G401.6 (cell line): ENCODE results near the gene FMNL3.

ENCODE experiments used
- FAIRE-seq: peaks from 2 replicates; lab custom pipeline; 2012; peaks lifted over from hg19 to GRCh38; lab: Jason Lieb, UNC

FMNL3 gene

DNA sequence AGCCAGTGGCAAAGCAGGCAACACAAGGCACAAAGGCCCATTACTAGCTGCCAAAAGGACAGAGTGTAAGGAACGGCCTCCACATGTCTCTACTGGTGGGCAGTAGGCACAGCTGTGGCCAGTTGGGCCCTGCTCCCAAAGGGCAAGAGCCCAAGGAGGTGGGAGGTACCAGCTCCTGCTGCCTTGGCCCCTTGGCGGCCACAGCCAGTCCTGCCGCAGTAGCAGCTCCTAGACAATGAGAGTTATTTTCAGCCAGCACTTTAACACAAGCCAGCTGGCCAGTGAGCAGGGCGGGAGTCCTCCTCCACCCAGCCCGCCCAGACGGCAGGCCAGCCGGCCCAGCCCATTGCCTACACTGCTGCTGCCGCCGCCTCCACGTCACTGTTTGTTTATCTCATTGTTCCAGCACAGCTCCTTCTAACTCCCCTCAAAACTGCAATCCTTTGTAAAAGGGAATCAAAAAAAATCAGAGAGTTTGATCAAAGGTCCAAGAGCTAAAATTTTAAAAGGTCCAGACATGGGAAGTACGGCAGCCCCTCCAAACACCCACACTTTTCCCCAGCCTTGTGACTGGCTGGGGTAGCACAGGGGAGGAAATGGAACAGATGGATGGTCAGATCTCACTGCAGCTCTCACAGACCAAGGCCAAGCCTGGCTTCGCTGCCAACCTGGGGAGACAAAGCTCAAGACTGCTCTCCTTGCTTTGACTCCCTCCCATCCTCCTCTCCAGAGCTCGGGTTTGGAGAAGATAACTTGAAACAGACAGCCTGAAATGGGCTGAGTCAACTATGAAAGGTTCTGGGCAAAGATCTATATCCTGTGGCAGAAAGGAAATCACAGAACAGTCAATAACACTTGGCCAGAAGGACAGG lies 33.5 kb downstream of the FMNL3 start:
- FAIRE-seq, result no peak

DNA sequence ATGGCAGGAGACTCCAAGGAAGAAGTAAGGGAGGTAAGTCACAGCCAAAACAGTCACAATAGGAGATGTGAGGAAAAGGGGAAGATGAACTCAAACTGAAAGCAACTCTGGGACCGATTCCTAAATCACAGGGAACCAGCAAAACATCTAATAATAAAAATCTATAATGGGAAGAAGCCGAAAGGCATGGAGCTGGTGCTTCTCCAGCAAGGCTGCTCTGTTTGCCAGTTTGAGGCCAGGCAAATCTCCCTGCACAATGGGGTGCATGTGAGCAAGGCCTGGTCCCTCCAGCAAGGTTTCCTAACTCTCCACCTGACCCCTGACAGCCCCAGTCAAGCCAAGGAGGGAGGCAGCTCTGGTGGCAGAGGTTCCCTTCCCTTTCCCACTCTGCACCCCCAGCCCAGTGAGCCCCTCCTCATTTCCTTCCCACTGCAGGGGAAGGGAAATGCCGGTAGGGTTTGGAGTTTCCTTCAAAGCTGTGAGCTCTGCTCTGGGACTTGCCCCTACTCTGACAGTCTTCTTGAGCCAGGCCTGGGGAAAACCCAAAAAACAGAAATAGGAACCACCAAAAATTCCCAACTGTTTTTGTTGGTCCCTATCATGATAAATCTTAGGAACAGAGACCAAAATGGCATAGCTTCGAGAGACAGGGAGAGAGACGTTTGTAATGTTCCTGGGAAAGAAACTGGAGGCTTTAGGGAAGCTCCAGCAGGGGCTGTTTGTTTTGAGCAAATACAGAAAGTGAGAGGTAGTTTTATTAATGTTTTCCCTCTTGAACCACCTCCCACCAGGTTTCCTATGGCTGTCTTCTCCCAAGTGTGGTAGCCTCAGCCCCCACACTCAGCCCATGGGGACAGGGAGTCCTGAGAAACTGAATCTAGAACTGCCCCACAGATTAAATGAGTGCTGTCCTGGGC lies 34.6 kb downstream of the FMNL3 start:
- no peak for FAIRE-seq

DNA sequence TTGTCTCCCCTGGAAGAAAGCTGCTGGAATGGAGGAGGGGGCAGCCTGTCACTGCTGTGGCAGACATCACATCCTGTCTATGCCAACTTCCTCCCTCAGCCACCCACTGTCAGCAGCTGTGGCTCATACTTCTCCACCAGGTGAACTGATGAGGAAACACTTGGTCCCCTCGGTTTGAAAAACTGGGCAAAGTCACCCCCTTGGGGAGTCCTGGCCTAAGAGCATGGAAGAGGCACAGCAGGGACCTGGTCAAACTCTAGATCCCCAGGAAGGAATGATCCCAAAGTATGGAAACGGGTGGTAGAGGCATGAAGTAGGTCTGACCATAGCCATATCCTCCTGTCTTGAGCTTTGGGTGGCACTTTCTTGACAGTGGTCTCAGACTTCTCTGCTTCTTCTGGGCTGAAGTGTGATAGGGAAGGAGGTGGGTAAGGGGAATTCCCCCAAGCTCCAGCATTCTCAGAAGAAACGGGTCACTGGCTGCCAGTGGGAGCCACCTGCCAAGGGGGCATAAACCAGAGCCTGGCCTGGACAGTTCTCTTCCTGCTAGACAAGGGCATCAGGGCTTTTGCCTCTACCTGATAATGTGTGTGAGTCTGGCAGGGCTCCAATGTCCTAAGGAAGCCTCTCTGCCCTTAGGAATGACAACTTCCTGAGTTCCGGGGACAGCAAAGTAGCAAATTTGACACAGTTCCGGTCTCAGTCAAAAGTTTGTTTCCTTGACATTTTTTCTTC lies 36.0 kb downstream of the FMNL3 start:
- FAIRE-seq, result no peak

DNA sequence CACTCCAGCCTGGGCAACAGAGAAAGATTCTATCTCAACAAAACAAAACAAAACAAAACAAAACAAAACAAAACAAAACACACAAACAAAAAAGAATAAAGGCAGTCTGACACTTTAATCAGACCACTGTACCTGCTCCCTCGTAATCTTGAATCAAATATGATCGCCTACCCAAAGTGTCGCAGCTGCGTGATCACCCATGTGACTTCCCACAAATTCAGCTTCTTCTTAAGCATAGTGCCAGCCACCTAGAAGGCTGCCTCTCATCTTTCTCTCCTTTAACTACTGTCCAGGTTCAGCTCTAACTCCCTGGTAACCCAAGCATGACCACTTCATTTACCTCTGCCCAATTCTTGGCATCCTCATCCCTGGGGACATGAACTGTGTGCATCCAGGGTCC lies 37.4 kb downstream of the FMNL3 start:
- FAIRE-seq, result no peak

DNA sequence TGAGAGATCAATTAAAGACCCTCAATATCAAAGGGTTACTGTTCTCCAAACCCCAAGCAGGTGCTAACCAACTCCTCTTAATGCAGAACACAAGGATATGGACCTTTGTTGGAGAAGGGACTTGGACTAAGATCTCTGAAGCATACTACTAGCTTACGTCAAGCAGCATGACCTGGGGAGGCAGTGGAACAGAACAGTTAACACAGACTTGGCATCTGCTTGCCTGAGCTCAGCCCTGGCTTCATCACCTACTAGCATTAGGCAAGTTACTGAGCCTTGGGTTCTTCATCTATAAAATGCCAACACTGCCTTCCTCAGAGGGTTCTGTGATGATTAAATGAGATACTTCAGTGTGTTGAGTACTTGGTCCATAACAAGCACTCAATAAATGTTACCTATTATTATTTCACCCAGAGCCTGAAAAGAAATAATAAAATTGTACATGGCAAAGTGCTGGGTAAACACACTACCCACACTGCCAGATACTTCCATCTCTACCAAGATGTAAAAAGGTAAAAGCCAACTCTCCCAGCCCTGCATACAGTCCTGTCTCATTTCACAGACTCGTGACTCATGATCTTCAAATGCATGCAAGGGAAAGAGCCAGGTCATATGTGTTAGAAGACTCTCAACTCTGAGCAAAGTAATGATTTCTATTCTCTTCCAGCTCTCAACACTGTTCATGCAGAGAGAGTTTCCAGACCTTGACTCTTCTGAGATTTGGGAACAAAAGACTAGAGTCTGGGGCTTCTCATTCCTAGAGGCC lies 39.7 kb downstream of the FMNL3 start:
- FAIRE-seq, result no peak

DNA sequence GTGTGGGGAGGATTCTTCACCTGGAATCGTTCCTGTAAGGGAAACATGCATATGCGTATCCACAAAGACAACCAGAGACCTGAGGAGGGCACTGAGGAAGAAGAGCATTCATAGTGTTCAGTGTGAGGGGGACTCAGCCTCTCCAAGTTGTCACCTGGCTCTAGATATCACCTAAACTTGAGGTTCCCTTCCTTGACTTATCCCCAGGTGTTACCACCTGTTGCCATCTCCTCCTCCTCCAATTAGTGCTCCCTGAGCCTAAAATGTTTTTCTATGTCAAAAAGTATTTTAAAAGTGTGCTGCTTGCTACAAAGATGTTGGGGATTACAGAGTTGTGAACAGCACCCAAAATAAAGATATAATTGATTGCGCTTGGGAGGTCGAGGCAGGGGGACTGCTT lies 41.0 kb downstream of the FMNL3 start:
- FAIRE-seq, result no peak

DNA sequence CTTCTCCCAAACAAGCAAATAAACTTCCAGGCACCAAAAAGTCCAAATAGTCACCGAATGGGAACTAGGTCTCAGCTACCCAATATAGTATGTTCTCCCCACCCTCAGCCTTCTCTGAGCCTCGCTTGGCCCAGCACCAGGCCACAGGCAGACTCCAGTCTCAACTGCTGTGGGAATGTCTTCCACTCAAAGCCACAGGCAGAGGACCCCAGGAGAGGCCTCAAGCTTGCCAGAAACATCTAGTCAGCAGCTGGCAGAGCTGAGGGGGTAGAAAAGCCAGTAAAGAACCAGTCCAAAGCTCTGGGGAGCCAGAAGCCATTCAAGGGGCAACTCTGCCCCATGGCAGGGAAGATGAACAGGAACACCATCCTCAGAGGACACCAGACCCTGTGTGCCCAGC lies 41.8 kb downstream of the FMNL3 start:
- no peak for FAIRE-seq

DNA sequence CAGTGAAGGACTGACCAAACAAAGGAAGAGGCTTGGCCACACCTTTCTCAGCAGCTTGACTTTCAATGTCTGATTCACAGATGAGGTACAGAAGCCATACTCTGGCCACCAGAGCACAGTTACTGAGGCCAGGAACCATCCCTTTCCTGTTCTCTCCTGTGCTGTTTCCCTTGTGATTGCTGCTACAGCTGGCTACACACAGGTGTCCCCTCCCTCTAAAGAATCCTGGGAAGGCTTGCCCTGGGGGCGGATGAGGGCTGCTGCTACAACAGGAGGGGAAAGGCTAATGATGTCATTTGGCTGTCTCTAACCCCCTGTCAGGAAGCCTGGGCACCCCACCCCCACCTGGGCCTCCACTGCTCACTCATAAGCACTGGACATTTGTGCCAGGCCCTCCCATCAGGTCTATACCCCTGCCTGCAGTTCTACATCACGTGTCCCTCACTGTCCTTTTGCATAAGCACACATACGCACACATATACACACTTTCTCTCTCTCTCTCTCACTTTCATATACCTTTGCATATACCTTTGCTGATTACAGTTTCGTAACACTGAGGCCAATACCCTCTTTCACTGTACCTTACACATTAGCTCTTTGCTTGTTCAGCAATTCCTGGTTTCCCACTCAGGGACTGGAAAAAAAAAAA lies 42.5 kb downstream of the FMNL3 start:
- FAIRE-seq, result no peak

DNA sequence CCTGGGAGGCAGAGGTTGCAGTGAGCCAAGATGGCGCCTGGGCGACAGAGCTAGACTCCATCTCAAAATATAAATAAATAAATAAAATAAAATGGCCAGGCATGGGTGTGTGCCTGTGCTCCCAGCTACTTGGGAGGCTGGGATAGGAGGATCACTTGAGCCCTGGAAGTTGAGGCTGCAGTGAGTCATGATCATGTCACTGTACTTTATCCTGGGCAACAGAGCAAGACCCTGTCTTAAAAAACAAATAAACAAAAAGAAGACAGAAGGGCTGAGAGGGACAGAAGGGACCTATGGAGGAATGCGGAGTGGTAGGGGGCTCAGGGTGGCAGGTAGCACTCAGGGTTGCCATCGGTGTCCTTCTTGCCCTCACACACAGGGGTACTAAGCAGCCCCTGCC lies 43.0 kb downstream of the FMNL3 start:
- no peak for FAIRE-seq

DNA sequence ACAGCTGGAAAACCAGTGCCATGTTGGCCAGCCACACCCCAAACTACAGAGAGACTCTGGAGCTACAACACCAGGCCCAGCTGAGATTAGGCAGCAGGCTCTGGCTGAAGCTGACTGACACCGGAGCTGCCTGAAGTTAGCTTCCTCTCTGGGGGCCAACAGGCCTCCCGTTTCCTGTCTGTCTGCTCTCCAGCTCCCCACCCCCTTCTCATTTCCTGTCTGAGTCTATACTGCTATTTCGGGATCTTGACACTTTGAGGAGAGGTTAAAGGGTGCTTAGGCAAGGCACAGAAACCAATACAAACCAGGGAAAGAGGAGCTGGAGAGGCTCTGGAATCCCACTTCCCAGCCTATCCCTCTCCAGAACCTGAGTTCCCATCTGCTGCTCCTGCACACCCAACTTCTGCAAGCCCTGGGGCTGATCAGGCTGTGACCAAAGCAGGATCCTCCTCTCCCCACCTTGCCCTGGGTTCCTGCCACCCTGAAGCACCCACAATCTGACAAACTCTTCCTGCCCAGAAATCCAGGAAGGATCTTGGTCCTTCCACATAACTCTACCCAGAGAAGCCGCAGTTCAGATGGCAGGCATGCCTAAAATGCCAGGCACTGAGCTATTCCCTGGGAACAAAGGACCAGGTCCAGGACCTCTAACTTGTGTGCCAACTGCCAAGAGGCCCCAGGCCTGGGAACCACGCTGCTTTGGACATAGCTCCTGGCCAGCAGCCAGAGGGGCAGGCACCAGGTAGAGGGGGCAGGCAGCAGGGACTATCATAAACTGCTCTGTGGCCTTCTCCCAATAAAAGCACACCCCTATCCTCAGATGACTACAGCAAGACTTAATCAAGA lies 44.0 kb downstream of the FMNL3 start:
- FAIRE-seq, result no peak

DNA sequence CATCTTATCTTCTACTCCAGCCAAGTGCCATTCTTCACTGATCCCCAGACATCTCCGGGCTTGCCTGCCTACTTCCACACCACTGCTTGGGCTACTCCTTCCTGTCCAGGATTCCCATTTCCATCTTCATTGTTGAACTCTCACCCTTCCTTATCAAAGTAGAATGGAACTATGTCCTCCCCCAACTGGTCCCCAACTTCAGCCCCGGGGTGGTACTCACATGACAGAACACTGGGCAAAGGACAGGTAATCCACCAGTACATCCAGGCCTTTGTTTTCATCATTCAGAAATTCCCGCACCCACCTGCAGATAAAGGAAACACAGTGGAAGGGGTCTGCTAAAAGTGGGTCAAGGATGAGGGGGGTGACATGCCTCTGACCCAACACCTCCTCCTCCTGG lies 45.5 kb downstream of the FMNL3 start:
- no peak for FAIRE-seq

DNA sequence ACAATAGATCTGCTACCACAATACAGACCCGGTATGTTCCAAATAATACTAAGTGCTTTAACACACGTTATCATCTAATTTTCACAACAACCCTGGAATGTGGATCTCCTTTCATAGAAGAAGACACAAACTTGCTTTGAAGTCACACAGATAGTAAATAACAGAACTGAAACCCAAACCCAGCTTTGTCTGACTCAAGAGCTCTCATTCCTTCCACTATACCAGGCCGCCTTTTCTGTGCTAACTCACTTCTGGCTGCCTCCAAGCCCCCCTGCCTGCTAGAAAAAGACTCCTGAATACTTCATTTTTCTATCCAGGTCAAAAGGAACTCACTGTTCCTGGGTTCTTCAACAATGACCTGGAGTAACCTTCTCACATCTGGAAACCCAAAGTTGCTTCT lies 46.0 kb downstream of the FMNL3 start:
- no peak for FAIRE-seq

DNA sequence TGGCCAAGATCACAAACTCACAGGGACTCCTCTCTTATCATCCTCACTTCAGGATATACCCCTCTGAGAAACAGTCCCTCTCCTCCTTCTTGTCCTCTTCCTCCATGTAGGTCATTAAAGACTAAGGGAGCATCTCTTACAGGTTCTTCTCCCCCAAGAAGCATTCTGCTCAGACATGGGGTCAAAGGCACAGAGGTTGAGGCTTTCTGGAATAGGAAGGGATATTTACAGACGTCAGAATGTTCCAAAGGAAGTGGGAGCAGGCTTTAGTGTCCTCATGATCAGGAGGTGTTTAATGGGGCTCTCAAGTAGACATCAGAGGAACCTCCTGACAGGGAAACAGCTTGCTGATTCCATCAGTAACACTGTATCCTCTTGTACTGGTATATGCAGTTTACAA lies 47.5 kb downstream of the FMNL3 start:
- FAIRE-seq, result no peak

DNA sequence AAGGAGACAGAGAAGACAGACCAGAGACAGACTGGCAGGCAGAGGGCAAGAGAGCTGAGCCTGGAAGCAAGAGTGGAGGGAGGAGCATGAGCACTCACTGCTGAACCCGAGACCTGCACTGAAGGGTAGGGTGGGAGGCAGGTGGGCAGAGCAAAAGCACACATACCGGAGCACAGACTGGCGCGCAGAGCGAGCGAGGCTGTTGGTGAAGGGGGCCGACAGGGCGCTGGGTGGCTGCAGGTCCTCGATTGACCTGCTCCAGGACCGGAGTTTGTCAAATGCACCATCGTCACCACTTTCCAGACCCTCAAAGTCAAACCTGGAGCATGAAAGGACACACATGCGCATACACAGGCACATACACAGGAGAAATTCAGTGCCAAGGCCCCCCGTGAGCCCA lies 48.9 kb downstream of the FMNL3 start:
- FAIRE-seq, result no peak

DNA sequence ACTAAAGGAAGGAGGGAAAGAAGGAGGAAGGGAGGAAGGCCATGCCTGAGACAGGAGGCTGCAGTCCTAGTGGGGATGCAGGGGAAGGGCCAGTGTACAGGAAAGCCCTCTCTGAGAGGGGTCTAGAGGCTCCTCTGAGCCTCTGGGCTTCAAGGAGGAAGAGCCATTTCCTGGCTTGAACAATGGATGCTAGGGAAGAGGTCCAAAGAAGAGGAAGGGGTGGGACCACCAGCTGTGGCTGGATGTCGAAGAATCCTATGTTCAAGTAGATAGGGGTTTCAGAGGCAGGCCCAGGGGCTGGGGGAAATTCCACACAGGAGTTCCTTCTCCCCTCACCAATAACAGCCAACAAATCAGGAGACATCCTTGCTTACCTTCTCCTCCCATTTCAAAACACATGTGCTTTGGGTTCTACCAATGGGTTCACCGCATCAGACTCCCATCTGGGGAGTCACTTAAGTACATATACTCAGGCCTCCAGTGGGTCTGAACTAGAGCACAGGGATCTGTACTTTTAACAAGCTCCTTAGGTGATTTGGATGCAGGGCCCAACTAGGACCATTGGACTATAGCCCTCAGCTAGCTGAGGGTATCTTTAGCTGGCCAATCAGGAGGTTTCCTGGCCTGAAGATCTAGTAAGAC lies 51.5 kb downstream of the FMNL3 start:
- no peak for FAIRE-seq

DNA sequence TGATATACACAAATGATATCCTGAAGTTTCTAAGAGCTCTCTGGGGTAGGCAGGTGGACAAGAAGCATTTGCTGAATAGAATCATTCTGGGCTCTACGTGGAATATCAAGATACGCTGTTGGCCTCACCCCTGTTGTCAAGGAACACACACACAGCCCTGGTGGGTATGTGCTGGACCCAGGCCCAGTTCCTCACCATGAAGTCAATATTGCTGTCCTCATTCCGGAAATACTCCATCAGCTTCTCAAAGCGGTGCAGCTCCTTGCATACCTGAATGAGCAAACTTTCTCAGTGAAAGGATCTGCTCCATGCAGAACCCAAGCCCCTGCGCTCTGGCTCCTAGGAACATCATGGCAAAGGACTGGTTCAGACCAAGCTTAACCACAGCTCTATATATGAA lies 52.5 kb downstream of the FMNL3 start:
- FAIRE-seq, result no peak

DNA sequence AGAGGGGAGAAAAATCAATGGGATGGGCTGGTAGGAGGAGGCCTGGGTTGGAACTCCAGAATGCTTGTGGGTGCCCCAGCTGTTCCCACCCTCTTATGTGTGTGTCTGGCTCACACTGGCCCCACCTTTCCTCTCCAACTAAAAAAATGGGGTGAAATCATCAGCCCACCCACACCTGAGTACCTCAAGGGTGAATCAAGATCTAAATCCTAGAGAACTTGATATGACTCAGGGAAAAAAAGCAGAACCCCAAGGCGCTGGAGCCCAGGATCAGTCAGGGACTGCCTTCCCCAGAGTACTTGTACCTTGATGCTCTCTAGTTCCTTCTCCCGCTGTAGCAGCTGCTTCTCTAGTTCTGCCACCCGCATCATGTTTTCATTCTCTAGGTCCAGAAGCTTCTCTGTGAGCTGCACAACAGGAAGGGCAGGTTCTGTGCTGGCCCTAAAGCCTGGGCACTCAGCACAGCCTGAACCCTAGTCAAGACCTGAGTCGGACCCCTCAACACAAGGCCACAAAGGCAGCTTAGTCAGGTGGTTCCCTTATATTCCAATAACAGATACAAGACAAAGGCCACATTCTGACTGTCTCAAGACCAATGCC lies 54.2 kb downstream of the FMNL3 start:
- no peak for FAIRE-seq

DNA sequence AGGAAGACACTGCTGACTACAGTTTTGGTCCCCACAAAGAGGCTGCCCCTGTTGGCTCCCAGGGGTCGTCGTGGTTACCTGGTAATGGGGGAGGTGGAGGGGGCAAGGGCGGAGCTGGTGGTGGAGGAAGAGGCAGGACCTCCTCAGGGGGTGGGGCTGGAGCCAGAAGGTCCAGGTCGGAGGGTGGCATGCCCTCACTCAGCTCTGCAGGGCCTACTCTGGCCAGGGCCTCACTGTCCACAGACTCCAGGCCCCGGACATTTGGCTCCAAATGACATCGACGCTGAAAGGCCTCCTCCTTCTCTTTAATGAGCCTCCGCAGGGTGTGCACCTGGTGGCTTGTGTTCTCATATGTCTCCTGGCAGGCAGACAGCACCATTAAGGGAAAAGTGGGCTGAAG lies 55.4 kb downstream of the FMNL3 start:
- no peak for FAIRE-seq

DNA sequence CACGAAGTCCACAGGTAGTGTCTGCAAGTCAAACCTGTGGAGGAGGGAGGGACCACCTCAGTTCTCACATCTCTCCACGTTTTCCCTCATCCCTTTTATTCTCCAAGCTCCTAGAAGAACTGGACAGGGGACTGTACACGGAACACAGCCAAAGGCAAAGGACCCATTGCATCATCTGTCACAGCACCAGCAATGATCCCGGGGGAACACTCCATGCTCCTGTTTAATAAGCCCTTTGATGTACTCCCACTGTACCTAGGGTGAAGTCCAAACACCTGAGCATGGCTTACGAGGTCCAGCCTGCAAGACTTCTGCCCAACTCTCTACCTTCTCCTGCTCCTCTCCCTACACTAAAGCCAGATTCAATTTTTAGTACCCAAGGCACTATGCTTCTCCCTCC lies 57.3 kb downstream of the FMNL3 start:
- no peak for FAIRE-seq

DNA sequence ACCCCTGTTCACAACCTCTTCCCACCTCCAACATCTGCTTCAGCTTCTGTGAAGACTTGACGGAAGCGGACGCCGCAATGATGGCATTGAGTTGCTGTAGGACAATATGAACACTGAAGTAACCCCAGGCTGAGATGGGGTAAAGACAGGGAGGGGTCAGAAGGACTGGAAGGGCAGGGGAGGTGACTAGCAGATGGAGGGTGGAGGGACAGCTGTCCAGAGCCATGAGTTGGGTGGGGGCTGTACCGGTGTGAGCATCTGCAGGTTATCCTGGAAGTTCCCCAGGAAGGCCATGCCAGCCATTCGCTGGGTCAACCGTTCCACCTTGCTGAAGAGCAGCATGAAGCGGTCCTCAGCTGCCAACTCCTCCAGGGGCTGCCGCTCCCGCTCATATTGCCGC lies 57.8 kb downstream of the FMNL3 start:
- no peak for FAIRE-seq
